Activated CD4-positive, CD25-positive, alpha-beta regulatory T cell (primary cell): ENCODE measurements around the gene IL17F.
"Not testable (repeated sequence)": the region's sequence is repeated elsewhere in the genome, so short reads cannot be mapped to it uniquely, and the experiment has no call there.

Source experiments
- DNase-seq, 4 experiments: peaks; one replicate each; lab custom pipeline; 2025; lab: John Stamatoyannopoulos, UW

The IL17F gene

DNA sequence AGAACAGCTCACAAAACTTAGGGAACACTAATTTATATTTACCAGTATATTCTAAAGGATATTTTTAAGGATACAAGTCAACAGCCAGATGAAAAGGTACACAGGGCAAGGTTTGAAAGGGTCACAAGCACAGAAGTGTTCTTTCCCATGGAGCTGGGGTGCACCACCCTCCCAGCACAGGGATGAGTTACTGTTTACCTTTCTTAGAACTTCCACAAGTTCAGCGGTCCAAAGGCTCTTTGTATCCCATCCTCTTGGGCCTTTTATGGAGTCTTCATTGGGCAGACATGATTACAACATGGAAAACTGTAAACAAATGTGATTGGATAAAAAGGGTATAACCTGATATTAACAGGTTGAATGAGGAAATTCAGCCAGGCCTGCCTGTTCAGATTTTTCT is 1.1 kb upstream of the IL17F start:
- no peak for DNase-seq

DNA sequence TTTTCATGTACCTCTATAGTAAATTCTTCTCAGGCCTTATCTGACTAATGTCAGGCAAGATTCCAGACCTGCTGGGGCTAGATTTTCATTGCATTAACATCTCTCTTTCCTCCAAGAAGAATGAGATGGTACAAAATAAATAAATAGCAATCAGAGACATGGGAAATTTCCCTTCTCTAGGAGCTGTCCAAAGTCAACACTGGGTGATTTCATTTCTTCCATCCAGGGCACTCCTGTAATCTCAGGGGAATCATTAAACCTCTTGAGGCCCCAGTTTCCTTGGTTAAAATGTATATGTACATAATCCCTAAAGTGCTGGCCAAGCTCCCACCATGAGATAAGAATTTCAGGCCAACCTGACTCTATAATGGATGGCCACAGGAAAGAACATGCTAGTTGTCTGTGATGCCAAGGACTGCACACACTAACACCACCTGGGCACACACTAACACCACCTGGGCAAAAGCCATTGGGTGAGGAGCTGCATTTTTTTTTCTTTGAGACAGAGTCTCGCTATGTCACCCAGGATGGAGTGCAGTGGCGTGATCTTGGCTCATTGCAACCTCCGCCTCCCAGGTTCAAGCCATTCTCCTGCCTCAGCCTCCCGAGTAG is 912 bp downstream of the IL17F start:
- no peak for DNase-seq

DNA sequence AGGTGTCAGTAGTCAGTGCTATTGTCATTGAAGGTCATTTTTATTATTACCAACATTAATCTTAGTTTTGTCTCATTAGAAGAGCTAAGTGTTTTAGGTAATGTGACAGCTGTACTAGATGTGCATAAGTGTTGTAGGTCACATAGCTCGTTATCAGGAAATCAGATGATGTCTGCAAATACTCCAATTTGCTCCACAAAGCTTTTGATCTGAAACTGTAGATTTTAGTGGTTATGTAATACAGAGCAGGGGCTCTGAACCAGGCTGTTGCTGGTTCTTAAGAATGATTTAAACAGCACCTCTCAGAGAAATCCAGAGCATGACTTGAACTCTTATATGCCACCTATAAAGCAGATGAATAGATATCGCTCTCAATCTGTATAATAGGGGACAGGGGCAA is 2.5 kb downstream of the IL17F start:
- DNase-seq: no peak

DNA sequence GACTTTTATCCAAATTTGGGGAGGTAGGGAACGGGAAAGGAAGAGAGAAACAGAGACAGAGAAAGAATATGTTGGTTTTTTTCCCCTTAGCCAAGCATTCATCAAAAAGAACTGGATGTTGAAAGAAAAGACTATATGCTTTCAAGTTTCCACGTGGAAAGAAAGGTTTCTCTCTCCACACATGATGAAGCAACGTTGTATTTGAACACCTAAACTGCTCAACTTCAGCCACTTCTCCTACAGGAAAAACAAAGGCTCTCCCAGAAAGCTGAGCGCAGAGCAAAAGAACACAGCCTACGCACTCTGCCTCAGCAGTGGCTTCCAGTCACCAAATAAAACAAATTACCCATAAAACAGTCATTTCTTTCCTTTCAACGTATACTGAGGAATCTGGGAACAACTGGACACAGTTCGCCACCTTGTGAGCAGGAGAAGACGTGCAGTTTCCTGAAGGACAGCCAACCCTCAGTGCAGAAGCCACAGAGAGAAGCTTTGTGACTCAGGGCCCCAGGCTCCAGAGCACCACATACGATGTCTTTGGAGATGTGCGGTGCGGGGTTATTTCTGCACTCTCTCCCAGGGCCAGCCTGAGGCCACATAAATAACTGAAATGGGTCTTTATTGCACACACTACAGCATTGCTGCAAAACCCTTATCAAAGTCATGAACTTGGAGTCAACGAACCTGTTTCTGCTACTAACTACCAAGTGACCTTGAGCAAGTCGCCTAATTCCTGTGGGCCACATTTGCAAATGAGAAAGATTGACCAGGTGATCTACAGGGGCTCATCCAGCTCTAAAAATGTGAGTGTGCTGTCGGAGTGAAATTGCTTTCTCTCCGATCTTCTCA is 10.1 kb downstream of the IL17F start:
- no peak for DNase-seq

DNA sequence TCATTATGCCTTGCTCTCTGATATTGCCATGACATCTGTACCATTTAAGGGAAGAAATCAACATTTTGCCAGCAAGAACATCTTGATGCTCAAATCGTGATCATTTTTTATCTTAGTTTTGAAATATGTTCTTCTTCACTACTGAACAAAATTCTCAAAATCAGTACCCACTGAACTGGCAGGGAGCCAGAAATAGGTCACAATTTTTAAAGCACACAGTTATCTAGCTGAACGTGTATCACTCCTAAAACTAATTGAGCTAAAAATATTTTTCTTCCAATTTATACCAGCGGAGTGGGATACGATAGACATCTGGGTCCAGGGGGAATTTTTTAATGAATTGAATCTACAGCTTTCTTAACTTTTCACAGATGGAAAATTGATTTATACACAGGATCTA is 11.3 kb downstream of the IL17F start:
- DNase-seq: no peak

DNA sequence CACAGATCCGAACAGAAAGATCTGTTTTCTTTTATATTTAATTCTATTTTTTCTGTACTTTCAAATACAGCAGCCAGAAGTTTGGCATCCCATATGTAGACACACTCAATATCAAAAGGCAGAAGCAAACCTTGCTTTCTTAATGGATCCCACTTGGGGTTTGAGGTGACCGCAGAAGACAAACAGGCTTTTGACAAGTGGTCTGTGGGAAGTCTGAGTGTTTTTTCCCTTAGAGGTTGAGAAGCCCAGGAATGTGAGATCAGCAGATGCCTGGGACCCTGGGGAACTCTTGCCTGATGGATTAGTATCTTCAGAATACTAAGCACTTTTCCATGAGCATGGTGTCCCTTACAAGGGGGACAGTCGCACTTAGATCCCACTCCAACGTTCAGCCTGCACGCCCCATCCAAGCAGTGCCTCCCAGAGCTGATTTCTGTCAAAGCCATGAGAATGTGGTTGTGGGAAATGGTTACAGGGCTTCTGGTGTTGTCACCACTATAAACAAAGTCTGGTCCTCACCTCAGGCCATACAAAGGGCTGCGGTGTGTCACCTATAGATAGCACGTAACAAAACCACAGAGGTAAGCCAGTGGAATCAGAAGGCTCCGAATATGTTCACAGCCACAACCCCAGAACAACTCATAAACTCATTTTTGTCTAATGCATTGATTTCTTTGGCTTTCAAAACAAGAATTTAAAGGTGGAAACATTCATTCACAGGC is 12.7 kb downstream of the IL17F start:
- no peak for DNase-seq

DNA sequence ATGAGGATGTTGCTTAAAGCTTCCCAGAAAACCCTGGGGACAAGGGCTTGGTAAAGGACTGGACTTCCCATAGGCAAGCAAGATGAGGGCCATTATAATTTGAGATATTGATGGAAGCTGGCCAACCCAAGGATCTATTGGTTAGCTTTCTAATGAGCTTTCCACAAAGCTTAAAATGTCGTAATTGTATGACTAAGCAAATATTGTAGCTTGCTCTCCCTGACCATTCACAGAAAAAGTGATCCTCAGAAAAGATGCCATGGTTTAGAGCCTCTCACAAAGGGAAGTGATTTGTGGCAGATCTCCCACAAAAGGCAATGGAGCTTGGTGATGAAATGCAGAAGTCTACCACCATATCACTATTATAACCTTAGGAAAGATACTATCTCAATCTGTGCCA is 13.6 kb downstream of the IL17F start:
- DNase-seq: no peak

DNA sequence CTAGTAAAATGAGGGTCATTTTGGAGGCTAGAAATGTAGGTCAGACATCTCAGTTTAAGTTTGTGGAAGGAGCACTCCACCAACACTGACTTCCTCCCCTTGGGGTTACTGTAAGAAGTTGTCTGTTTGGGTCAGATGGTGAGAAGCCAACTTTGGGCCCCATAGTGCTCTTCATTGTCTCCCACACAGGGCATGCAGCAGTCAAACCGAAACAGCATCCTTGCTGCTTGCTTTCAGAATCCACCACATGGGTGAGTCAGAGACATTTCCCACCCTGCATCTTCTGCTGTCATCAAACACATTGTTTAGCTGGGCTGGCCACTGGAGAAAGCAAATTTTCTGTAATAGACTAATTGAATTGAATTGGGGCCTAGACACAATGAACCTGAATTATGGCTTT is 16.8 kb downstream of the IL17F start:
- DNase-seq: peak in 1 of 4 experiments; percentile 12

DNA sequence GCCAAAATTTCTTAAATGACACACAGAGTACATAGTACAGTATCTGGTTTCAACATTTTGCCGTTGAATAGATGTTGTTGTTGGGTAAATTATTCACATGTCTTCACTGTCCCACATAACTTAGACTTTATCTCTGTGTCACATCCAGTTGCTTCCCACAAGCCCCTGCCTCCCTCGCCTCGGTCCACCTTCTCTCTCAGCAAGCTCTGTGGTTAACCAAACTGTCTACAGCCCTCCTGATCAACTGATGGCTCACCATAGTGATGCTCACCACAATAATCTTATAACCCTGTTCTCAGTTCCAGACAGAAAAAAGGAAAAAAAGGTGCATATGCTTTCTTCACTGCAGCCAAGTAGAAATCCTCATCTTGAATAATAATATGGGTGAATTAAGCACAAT is 23.0 kb downstream of the IL17F start:
- DNase-seq: no peak

DNA sequence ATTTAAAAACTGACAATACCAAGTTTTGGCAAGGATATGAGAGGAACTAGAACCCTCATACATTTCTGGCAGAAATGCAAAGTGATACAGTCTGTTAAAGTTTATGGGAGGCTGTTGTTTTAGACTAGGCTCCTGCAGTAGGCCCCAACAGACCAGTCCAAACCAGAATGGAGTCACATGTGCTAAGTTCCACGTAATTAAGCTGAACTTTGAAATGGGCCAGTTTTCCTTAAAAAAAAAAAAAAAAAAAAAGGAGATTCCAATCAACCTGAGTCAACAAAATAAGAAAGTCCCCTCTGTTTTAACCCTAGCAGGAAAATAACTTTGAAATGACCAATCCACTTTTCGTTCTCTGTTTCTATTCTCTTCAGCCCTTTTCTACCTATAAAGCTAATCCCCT is 26.5 kb downstream of the IL17F start:
- no peak for DNase-seq

DNA sequence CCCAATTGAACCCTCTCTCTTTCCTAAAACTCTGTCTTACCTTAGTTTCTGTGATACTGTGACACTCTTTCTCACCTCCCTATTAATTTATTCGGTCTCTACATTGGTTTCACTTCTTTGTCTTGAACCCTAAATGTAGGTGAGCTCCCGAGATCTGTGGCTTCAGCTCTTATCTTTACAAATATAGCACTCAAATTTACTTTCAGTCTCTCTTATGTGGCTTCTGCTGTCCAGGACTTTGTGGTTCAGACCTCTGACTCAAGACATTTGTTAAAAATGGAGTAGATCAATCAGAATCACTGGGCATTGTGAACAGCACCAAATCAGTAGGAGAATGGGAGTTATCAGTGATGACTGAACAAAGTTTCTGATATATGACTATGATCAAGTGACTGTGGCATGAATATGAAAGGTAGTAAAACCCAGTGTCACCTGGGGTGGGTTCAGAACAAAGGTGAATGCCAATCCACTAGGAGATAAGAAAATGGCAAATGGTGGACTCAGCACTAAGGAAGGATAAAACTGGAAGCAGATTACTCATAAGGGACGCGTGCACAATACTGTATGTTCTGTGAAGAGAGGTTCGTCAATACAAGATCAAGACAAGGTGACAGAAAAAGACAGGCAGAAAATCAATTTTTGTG is 27.2 kb downstream of the IL17F start:
- DNase-seq: no peak

DNA sequence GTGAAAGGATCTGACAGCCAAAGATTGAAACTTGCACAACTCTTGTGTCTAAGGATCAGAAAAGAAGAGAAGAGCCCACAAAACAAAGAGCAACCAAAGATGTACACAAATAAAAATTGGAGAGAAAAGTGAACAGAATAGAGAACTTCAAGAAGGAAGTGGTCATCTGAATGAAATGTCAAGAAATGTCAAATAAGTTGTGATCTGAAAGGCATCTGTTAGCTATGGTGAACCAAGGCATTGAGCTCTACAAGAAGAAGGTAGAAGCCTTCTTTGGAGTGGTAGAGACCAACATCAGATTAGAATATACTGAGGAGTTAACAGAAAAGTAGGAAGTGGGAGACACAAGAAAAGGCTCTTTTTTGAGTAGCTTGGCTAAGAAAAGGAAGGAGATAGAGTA is 28.5 kb downstream of the IL17F start:
- DNase-seq: no peak

DNA sequence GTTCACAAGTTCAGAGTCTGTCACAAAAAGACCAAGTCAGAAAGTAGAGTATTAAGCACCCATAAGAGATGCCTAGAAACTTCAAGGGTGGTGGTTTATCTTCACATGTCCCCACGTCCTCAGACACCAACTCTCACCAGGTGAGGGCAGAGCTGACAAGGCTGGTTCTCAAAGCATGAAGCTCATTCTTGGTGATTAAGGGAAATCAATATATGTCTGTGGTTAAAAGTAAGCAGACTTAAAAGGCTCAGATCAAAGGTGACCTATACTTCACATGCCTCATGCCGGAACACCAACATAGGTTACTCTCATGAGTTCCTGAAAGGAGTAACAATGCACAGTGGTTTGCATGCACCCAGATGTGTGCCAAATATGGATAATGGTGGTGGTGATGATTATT is 31.2 kb downstream of the IL17F start:
- DNase-seq: no peak

DNA sequence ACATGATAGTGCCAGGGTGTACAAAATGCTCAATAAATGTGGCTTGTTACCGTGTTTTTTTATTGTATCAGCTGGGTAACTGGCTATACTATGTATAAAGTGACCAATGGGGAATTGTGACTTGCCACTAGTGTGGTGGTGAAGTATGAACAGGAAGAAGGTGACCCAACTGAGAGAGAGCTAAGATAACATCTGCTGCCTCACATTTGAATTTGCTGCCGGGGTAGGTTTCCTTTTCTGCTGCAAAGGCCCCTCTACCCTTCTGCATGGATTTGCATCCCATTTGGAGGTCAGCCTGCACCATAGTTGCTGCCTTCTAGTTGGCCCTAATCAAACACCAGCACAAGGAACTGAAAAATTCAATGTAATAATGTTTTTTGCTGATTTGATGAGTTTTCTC is 34.1 kb downstream of the IL17F start:
- no peak for DNase-seq

DNA sequence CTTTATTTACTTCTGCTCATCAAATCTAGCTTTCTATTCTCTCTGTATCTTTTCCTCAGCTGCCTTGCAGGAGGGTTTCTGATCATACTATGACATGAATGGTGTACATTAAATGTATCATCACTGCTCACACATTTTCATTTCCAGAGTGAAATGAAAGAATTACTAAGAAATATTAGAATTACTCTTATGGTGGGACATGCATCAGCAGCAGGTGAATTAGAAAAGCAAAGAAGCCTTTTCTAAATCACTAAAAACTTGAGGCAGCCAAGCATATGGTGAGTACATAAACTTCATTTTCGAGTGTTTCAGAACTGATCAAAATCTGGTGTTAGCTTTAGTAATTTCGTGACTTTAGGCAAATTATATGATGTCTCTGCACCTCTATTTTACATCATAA is 34.5 kb downstream of the IL17F start:
- no peak for DNase-seq

DNA sequence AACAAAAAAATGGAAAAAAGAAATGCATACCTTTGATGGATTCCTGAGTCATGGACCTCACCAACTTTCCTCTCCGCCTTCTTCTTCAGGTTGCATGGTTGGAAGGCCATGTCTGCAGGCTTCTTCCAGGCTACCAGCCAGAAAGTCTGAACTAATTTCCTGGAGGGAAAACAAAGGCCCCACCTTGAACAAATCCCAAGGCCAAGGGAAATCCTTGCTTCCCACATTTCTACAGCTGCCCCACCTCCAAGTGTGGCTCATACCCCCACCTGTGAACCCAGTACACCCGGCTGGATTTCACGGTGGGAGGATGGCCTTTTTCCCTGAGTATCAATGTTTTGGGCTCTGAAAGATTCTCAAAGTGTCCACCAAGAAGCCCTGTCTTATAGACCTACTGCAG is 35.7 kb downstream of the IL17F start:
- DNase-seq: no peak

DNA sequence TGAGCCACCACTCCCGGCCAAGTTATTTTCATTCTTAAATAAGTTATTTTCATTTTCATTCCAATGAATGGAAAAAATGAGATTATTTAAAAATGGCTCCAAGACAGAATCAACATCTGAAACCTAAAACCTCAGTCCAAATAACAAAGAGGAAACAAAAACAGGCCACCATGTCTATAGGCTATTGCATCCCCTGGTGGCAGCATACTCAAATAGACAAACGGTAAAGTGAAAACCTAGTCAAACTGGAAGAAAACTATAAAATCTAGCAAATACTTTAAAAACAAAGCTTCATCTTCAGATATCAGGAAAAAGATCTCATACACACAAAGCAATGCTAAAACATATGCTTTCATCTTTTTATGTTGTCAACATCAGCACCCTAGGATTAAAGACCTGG is 37.2 kb downstream of the IL17F start:
- no peak for DNase-seq

DNA sequence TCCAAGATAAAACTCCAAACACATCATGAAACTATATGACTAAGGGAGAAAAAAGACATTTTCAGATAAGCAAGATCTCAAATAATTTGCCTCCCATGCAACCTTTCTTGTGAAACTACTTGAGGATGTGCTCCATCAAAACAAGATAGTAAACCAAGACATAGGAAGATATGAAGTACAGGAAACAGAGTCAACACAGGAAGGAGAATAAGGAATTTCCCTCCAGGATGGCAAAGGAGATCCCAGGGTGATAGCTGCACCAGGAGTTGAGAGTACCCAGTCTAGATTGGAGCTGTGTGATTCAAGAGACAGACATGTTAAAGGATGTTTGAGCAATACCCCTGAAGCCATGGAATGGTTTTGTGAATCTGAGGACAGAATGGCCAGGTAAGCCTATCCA is 42.8 kb downstream of the IL17F start:
- no peak for DNase-seq

DNA sequence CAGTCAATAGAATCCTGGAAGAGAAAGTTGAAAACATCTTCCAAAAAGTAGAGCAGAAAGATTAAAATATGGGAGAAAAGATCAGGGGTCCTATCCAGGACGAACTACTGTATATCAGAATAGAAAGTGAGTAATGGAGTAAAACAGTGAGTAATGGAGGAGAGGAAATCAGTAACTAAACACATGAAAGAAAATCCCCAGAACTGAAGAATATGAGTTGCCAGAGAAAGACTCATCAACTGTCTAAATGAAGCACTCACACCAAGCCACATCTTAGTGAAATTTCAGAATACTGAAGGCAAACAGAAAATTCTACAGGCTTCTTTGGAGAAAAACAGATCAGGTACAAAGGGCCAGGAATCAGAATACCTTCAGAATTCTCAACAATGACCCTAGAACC is 43.3 kb downstream of the IL17F start:
- no peak for DNase-seq

DNA sequence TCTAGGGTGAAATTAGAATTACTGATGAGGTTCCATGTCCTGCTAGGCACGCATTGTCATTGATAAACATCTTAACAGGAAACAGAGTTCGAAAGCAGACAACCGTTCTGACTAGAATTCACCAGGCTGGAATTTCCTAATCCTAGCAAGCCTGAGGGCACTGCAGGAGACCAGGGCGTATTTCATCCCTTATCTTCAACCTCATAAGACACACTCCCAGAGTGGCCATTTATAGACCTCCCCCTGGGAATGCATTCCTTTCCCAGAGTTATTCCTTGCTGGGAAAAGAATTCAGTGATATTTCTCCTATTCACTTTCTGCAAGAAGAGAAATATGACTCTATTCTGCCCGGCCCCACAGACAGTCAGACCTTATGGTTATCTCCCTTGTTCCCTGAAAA is 44.2 kb downstream of the IL17F start:
- not testable (repeated sequence) for DNase-seq

DNA sequence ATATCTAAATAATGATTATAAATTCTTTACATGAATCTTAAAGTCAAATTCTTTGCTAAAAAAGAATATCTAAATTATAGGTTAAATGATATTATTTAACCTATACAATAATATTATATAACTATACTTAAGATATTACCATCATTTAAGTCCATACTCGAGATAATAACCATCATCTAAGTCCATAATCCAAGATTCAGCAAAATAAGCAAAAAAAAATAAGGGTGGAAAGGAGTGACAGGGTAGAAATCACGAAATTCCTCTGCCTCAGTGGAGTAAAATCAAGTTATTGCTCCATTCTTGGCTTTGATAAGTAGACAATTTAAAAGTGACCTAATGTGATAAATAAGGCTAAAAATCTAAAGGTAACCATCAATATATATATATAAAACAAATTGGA is 48.4 kb downstream of the IL17F start:
- no peak for DNase-seq

DNA sequence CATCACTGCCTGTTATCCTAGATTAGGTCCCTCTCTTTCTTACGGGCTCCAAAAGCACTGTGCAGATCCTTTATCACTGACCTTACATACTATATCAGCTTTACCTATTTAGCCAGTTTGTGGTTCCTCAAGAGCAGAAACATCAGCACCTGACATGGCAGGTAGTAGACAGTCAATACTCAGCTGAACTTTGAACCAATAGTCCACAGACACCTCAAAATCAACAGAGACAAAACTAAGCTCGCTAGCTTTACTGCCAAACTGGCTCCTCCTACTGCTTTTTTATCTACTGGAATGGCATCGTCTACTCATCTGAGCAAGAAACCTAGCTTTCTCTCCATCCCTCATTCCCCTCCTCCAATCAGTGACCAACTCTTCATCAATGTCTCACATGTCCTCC is 52.5 kb downstream of the IL17F start:
- DNase-seq: no peak

DNA sequence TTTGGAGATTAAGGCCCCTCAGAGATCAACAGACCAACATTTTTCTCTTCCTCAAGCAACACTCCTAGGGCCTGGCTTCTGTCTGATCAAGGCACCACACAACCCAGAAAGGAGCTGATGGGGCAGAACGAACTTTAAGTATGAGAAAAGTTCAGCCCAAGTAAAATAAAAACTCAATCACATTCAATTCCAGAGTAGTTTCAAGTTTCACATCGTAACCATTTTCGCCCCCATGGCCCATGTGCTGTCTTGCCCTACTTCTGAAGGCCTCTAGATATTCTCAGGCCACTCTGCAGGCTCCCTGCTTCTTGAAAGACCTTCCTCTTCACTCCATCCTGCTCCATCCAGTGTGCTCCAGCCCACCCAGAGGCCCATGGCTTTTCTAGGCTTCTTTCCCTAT is 53.9 kb downstream of the IL17F start:
- no peak for DNase-seq
